Measurements from ENCODE around the gene ZBTB7C.

- TF ChIP-seq CTCF (conservative IDR thresholded peaks at IDR 0.05; ENCODE audit: low read depth, low read length): no peak
- TF ChIP-seq BHLHE40 (IDR thresholded peaks at IDR 0.05; ENCODE audit: low read depth, low read length): no peak
- TF ChIP-seq, protein P1, sequence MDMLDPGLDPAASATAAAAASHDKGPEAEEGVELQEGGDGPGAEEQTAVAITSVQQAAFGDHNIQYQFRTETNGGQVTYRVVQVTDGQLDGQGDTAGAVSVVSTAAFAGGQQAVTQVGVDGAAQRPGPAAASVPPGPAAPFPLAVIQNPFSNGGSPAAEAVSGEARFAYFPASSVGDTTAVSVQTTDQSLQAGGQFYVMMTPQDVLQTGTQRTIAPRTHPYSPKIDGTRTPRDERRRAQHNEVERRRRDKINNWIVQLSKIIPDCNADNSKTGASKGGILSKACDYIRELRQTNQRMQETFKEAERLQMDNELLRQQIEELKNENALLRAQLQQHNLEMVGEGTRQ (IDR thresholded peaks at IDR 0.05; ENCODE audit: low read depth, low read length): no peak
- TF ChIP-seq POLR2A (IDR thresholded peaks at IDR 0.05; ENCODE audit: low read depth, low read length): no peak
- no peak for TF ChIP-seq MAFK (IDR thresholded peaks at IDR 0.05; ENCODE audit: low read depth, low read length)
- TF ChIP-seq MXI1 (IDR thresholded peaks at IDR 0.05; ENCODE audit: borderline replicate concordance, low read depth, low read length): no peak
- no peak for TF ChIP-seq MAZ (IDR thresholded peaks at IDR 0.05; ENCODE audit: borderline replicate concordance, low read depth, low read length)
- no peak for TF ChIP-seq RAD21 (IDR thresholded peaks at IDR 0.05; ENCODE audit: low read length)
- TF ChIP-seq CEBPB (IDR thresholded peaks at IDR 0.05; ENCODE audit: low read depth, low read length): no peak
These were observed 73.4 kb downstream of the ZBTB7C start for GRCh38 chr18:48335829-48336228.
